CD4-positive, CD25-positive, alpha-beta regulatory T cell (primary cell): ENCODE measurements around the gene OR1J4. TPM values are rescaled to one million over a fixed set of nuclear protein-coding genes. Genes with fewer than 3 reads are reported as not detected.
"Not testable (repeated sequence)": the region's sequence is repeated elsewhere in the genome, so short reads cannot be mapped to it uniquely, and the experiment has no call there.

ENCODE experiments used
- ATAC-seq, 2 donors: fragments of 150-1000 bp; cut with Tn5 transposase; one replicate each; pipeline ENCODE4 v1.10.0; 2021; ENCODE audit warnings: low read depth in 2 of 2, moderate number of reproducible peaks in 2 of 2, moderate library complexity in 1 of 2
- DNase-seq, 3 donors: peaks; one replicate each; pipeline versions ENCODE4 v3.0.0 to v3.0.0-alpha.2; 2012 to 2022; ENCODE audit warnings: mixed read lengths in 1 of 3
- H3K27ac ChIP-seq: one replicate; pipeline ENCODE4 v1.7.0; 2013; ENCODE audit warnings: mild to moderate bottlenecking, low read length; ENCODE audit not compliant: insufficient read depth, poor library complexity, severe bottlenecking
- H3K27me3 ChIP-seq: one replicate; pipeline ENCODE4 v1.7.0; 2013; ENCODE audit warnings: low read length; ENCODE audit not compliant: control insufficient read depth, insufficient read depth
- H3K36me3 ChIP-seq: one replicate; pipeline ENCODE4 v1.7.0; 2013; ENCODE audit warnings: mild to moderate bottlenecking, low read length, moderate library complexity; ENCODE audit not compliant: control insufficient read depth, insufficient read depth
- H3K4me1 ChIP-seq: 2 replicates; pipeline ENCODE4 v1.7.0; 2013; ENCODE audit warnings: mild to moderate bottlenecking, low read length; ENCODE audit not compliant: insufficient read depth, control insufficient read depth, poor library complexity, severe bottlenecking
- H3K4me3 ChIP-seq: one replicate; pipeline ENCODE4 v1.7.0; 2013; ENCODE audit warnings: low read depth, mild to moderate bottlenecking, low read length, moderate library complexity
- H3K9me3 ChIP-seq, 2 experiments: 1 replicate in 1 of 2; 2 replicates in 1 of 2; pipeline ENCODE4 v1.7.0; 2013; ENCODE audit warnings: low read length in 2 of 2, mild to moderate bottlenecking in 1 of 2, moderate library complexity in 1 of 2; ENCODE audit not compliant: control insufficient read depth in 2 of 2
- H3K27ac Mint-ChIP-seq, 3 donors: one replicate each; pipeline ENCODE4 v1.8.0; 2020 to 2022; ENCODE audit warnings: mild to moderate bottlenecking in 3 of 3, mixed read lengths in 3 of 3, moderate library complexity in 2 of 3
- H3K27me3 Mint-ChIP-seq: one replicate; pipeline ENCODE4 v1.8.0; 2022; ENCODE audit warnings: mild to moderate bottlenecking, mixed read lengths
- H3K36me3 Mint-ChIP-seq: one replicate; pipeline ENCODE4 v1.8.0; 2020; ENCODE audit warnings: mixed read lengths
- H3K4me1 Mint-ChIP-seq, 4 donors: one replicate each; pipeline ENCODE4 v1.8.0; 2020 to 2022; ENCODE audit warnings: mixed read lengths in 4 of 4, mild to moderate bottlenecking in 1 of 4
- H3K4me3 Mint-ChIP-seq, 4 donors: one replicate each; pipeline ENCODE4 v1.8.0; 2020 to 2022; ENCODE audit warnings: mild to moderate bottlenecking in 4 of 4, mixed read lengths in 4 of 4, moderate library complexity in 3 of 4
- H3K9me3 Mint-ChIP-seq, 7 donors: one replicate each; pipeline ENCODE4 v1.8.0; 2020 to 2022; ENCODE audit warnings: mixed read lengths in 7 of 7, mild to moderate bottlenecking in 3 of 7, moderate library complexity in 2 of 7
- polyA plus RNA-seq, 4 donors: library from polyadenylated mRNA; unstranded; fragments of 300-500 nt; fragmentation: Illumina TruSeq; gene quantifications; one replicate each; pipeline ENCODE4 v1.2.3, GENCODE V29; 2021
- total RNA-seq: library from RNA; stranded (reverse); gene quantifications from one replicate; pipeline ENCODE4 v1.2.3, GENCODE V29; 2022

The OR1J4 gene
- total and polyA plus RNA-seq, 5 donors from 2014 or later: 1.8 TPM; not detected in 4

GRCh38 chr9:122510502-122510901 lies 8.4 kb upstream of the OR1J4 start, which contains the start of gene OR1J2:
Gene OR1J2, plus strand, starts transcription at chr9:122510802. Its CDS starts 0 bp downstream, at chr9:122510802.
- Histone ChIP-seq H3K4me1 (no peaks in the 10 kb centered on the region), H3K9me3 (no peaks in the 10 kb centered on the region), H3K4me3 (no peak within 1 kb of the TSS), H3K27me3 (peaks cover 7% of the 10 kb centered on the region), H3K27ac (no peak within 1 kb of the TSS), H3K36me3 (no peaks in the 10 kb centered on the region)
- ATAC-seq (no peak), DNase-seq (no peak)
- Mint-ChIP-seq H3K4me1 (no peaks in the 10 kb centered on the region), H3K27me3 (peaks cover 20% of the 10 kb centered on the region), H3K4me3 (no peak within 1 kb of the TSS), H3K27ac (peak within 1 kb of the TSS in 1 of 3 donors; percentile 5), H3K36me3 (no peaks in the 10 kb centered on the region), H3K9me3 (peaks cover 0 to 2% (median 0%) of the 10 kb centered on the region in 7 donors)

- Mint-ChIP-seq H3K4me3 (no peak overlapping the region), H3K9me3 (peaks cover 0 to 2% (median 0%) of the 10 kb centered on the region in 7 donors), H3K4me1 (no peaks in the 10 kb centered on the region), H3K27me3 (peaks cover 5% of the 10 kb centered on the region), H3K36me3 (no peaks in the 10 kb centered on the region), H3K27ac (no peak overlapping the region)
- no peaks in the 10 kb centered on the region for H3K9me3 ChIP-seq
- no peaks in the 10 kb centered on the region for H3K4me1 ChIP-seq
- H3K27ac ChIP-seq: no peak overlapping the region
- no peak for DNase-seq
- ATAC-seq: no peak
- H3K27me3 ChIP-seq: peaks cover 7% of the 10 kb centered on the region
- H3K36me3 ChIP-seq: no peaks in the 10 kb centered on the region
- H3K4me3 ChIP-seq: no peak overlapping the region
These were observed 715 bp upstream of the OR1J4 start for GRCh38 chr9:122518226-122518625.

GRCh38 chr9:122519376-122519775 lies 435 bp downstream of the OR1J4 start:
- no peak overlapping the region for H3K4me3 Mint-ChIP-seq

GRCh38 chr9:122526602-122527001 lies 7.7 kb downstream of the OR1J4 start:
- ATAC-seq (no peak), DNase-seq (no peak)
- Histone ChIP-seq H3K9me3 (no peaks in the 10 kb centered on the region), H3K27me3 (peaks cover 8% of the 10 kb centered on the region), H3K36me3 (no peaks in the 10 kb centered on the region), H3K4me3 (no peak overlapping the region), H3K4me1 (no peaks in the 10 kb centered on the region), H3K27ac (no peak overlapping the region)
- Mint-ChIP-seq H3K27me3 (peaks cover 5% of the 10 kb centered on the region), H3K4me3 (no peak overlapping the region), H3K4me1 (no peaks in the 10 kb centered on the region), H3K9me3 (peaks cover 0 to 3% (median 0%) of the 10 kb centered on the region in 7 donors), H3K36me3 (no peaks in the 10 kb centered on the region), H3K27ac (no peak overlapping the region)

More at GRCh38 chr9:122519376-122519775, 435 bp downstream of the OR1J4 start:
- Mint-ChIP-seq H3K27me3 (peaks cover 8% of the 10 kb centered on the region), H3K27ac (no peak overlapping the region), H3K9me3 (peaks cover 0 to 3% (median 0%) of the 10 kb centered on the region in 7 donors), H3K36me3 (no peaks in the 10 kb centered on the region), H3K4me1 (no peaks in the 10 kb centered on the region)
- no peaks in the 10 kb centered on the region for H3K36me3 ChIP-seq
- no peaks in the 10 kb centered on the region for H3K9me3 ChIP-seq
- no peaks in the 10 kb centered on the region for H3K4me1 ChIP-seq
- H3K27ac ChIP-seq: no peak overlapping the region
- DNase-seq: no peak
- H3K27me3 ChIP-seq: peaks cover 9% of the 10 kb centered on the region
- ATAC-seq: no peak
- H3K4me3 ChIP-seq: no peak overlapping the region

- Mint-ChIP-seq H3K27me3 (peaks cover 4% of the 10 kb centered on the region), H3K36me3 (no peaks in the 10 kb centered on the region), H3K4me1 (no peaks in the 10 kb centered on the region), H3K27ac (no peak within 1 kb of the TSS), H3K4me3 (no peak within 1 kb of the TSS), H3K9me3 (peaks cover 0 to 3% (median 0%) of the 10 kb centered on the region in 7 donors)
- no peaks in the 10 kb centered on the region for H3K36me3 ChIP-seq
- no peak for ATAC-seq
- no peaks in the 10 kb centered on the region for H3K4me1 ChIP-seq
- no peak within 1 kb of the TSS for H3K27ac ChIP-seq
- DNase-seq: no peak
- H3K9me3 ChIP-seq: no peaks in the 10 kb centered on the region
- peaks cover 7% of the 10 kb centered on the region for H3K27me3 ChIP-seq
- no peak within 1 kb of the TSS for H3K4me3 ChIP-seq
These were observed 8.3 kb downstream of the OR1J4 start, which contains the start of gene OR1N1 for GRCh38 chr9:122527193-122527592. Gene OR1N1, minus strand, starts transcription at chr9:122527293. Its CDS starts 0 bp downstream, at chr9:122527293.

- not testable (repeated sequence) for H3K9me3 ChIP-seq, H3K4me1 ChIP-seq, H3K4me3 ChIP-seq, H3K36me3 Mint-ChIP-seq, ATAC-seq, H3K36me3 ChIP-seq, H3K4me1 Mint-ChIP-seq, H3K27me3 Mint-ChIP-seq, H3K27ac Mint-ChIP-seq, H3K27me3 ChIP-seq, H3K9me3 Mint-ChIP-seq, H3K4me3 Mint-ChIP-seq, DNase-seq, H3K27ac ChIP-seq
These were observed 12.2 kb downstream of the OR1J4 start for GRCh38 chr9:122531157-122531556.

GRCh38 chr9:122536134-122536533 lies 17.2 kb downstream of the OR1J4 start:
- no peaks in the 10 kb centered on the region for H3K9me3 ChIP-seq
- Mint-ChIP-seq H3K27ac (no peak overlapping the region), H3K4me1 (no peaks in the 10 kb centered on the region), H3K27me3 (peaks cover 2% of the 10 kb centered on the region), H3K4me3 (no peak overlapping the region), H3K36me3 (no peaks in the 10 kb centered on the region), H3K9me3 (peaks cover 0 to 5% (median 0%) of the 10 kb centered on the region in 7 donors)
- ATAC-seq (no peak), DNase-seq (no peak)
- no peak overlapping the region for H3K27ac ChIP-seq
- no peaks in the 10 kb centered on the region for H3K4me1 ChIP-seq
- no peaks in the 10 kb centered on the region for H3K27me3 ChIP-seq
- no peaks in the 10 kb centered on the region for H3K36me3 ChIP-seq
- H3K4me3 ChIP-seq: no peak overlapping the region

- not testable (repeated sequence) for H3K36me3 ChIP-seq, H3K27me3 ChIP-seq, H3K27ac Mint-ChIP-seq, H3K9me3 Mint-ChIP-seq, H3K36me3 Mint-ChIP-seq, H3K27ac ChIP-seq, H3K4me3 Mint-ChIP-seq, H3K9me3 ChIP-seq, DNase-seq, H3K4me1 Mint-ChIP-seq, ATAC-seq, H3K27me3 Mint-ChIP-seq, H3K4me1 ChIP-seq, H3K4me3 ChIP-seq
These were observed 18.1 kb downstream of the OR1J4 start for GRCh38 chr9:122537066-122537465.
